NCI-H2196 treated with DMSO at 0.1 percent for 48 hours (cell line): ENCODE results near the gene LAMB3.

Source experiments
- DNase-seq: peaks from one replicate; lab custom pipeline; 2025; ENCODE audit not compliant: unreplicated experiment; lab: John Stamatoyannopoulos, UW

The LAMB3 gene

GRCh38 chr1:209634005-209634737, 18.1 kb downstream of the LAMB3 start:
- no peak for DNase-seq

GRCh38 chr1:209633335-209633997, 18.8 kb downstream of the LAMB3 start:
- no peak for DNase-seq

DNA sequence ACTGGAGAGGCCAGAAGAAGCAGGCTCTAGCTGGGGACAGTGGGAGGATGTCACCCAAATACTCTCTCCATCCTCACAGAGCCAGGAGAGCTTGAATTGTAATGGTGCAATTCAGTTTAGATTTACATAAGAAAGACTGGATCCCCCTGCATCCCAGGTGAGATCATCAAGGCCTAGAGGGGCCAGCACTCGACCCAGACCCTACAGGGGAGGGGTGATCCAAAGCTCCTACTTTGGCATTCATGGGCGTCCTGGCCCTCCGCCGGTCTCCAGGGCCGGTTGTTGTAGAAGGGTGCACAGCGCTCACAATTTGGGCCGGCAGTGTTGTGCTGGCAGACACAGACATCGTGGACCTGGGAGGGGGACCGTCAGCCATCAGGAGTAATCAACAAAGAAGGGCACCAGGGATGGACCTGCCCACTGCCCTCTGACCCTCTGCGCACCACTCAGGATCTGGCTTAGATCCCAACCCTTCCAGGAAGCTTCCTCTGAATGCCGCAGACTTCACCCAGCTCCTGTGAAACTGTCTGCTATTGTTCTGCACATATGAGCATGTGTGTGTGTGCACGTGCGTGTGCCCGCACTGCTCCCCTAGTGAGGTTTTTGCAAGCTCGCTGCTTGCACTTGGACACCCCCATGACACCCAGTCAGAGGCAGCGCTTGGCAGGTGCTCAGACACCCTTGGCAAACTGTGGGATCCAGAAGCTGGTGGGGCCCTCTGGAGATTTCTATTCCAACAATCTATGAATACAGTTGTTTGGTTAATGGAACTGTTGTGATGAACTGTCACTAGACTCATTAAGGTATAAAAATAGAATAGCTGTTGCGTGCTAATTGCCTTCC, 21.6 kb downstream of the LAMB3 start:
- no peak for DNase-seq

- no peak for DNase-seq
Measured at GRCh38 chr1:209629621-209630382, 22.4 kb downstream of the LAMB3 start.

- DNase-seq = no peak
Measured at GRCh38 chr1:209628618-209629299, 23.5 kb downstream of the LAMB3 start.

GRCh38 chr1:209627732-209628196, 24.5 kb downstream of the LAMB3 start:
- peak; percentile 24 for DNase-seq

- no peak for DNase-seq
Measured at GRCh38 chr1:209627027-209627731, 25.0 kb downstream of the LAMB3 start.

GRCh38 chr1:209626346-209627026, 25.7 kb downstream of the LAMB3 start:
- DNase-seq = no peak

DNA sequence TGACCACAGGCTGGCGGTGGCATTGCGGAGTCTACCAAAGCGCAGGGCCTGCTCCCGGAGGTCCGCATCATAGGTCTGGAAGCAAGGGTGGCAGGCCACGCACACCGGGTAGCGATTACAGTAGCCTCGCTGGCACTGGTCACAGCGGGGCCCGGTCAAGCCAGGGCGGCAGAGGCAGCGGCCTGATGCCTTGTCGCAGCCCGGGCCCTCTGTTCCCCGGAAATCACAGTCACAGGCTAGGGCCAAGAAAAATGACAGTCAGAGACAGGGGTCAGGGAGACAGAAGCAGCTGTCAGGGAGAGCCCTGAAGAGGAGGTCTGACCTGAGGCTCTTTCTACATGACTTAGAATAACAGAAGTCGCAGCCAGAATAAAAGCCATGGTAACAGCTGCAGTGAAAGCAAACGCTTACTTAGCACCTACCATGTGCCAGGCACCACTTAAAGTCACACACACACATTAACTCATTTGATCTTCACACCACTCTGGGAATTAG, 26.4 kb downstream of the LAMB3 start:
- DNase-seq = no peak

- no peak for DNase-seq
Measured at GRCh38 chr1:209624558-209625549, 27.4 kb downstream of the LAMB3 start.

GRCh38 chr1:209622841-209623829, 29.1 kb downstream of the LAMB3 start:
- no peak for DNase-seq

- DNase-seq = no peak
Measured at GRCh38 chr1:209621741-209622655, 30.2 kb downstream of the LAMB3 start.

DNA sequence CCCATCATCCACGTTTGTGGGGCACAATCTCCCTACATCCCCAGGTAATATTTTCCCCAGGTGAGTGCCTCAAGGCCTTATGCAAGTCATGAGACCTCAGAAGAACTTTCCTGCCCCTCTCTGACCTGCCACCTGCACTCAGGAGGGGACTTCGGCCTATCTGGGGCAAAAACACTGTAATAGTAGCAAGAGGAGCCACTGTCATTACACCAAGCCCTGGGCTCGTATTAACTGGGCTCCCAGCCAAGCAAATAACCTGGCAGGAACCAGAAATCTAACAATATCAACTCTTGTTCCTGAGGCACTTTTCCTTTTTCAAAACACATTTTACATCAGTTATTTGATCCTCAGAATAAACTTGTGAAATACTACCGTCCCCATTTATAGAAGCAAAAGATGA, 30.9 kb downstream of the LAMB3 start:
- DNase-seq = peak; percentile 9

GRCh38 chr1:209620487-209620884, 31.7 kb downstream of the LAMB3 start:
- no peak for DNase-seq

DNA sequence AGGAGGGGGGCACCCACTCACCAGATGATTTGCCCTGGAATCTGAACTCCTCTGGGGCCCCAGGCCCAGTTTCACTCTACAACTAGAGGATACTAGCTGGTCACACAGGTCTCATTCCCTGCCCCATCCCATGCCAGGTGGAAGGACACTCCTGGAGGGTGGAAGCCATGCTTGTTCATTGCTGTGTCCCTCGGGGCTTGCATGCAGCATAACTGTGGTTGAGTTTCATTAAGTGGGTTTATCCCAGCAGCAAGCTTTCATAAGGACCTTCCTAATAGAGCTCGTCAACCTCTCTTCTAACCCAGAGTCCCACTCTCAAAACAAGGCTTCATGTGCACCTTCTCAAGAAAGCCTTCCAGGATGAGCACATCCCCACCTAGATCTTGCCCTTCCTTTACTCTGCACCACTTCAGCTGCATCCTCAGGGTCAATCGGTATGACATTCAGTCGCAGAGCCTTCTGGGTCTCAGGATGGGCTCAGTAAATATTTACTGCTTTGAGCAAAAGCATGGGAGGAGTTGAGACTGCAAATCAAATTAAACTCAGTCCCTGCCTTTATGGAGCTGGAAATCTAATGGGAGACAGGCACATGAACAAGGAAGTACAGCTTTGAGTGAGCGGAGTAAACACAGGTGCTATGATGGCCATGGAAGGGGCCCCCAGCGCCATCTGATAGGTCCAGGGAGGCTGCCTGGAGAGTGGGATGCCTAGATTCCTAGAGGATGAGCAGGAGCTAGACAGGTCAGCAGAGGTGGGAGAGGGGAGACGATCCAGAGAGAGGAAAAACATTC, 32.3 kb downstream of the LAMB3 start:
- DNase-seq = no peak
